Tibial nerve (tissue), 4 donors: ENCODE results near the gene SERPINB7.

Source experiments
- EP300 ChIP-seq, 2 donors: sonication (generic); formaldehyde crosslinking; IDR thresholded peaks; one replicate each; pipeline ENCODE4 v1.6.1; 2017; ENCODE audit warnings: antibody characterized with exemption in 2 of 2, mild to moderate bottlenecking in 1 of 2
- POLR2A ChIP-seq, 2 donors: fragments of 450-650 bp; IDR thresholded peaks; one replicate each; pipeline ENCODE4 v1.6.1; 2017; ENCODE audit warnings: antibody characterized with exemption in 2 of 2, mild to moderate bottlenecking in 2 of 2, moderate library complexity in 2 of 2
- TF ChIP-seq, protein P1 (sequence below), 5 experiments: fragments of 200-600 bp in 3 of 5; fragments of 450-650 bp in 2 of 5; sonication (generic) in 3 of 5; IDR thresholded peaks; one replicate each; pipeline ENCODE4 v1.5.1; 2016 to 2019; ENCODE audit warnings: antibody characterized with exemption in 5 of 5, mild to moderate bottlenecking in 3 of 5, moderate library complexity in 2 of 5

DNA sequence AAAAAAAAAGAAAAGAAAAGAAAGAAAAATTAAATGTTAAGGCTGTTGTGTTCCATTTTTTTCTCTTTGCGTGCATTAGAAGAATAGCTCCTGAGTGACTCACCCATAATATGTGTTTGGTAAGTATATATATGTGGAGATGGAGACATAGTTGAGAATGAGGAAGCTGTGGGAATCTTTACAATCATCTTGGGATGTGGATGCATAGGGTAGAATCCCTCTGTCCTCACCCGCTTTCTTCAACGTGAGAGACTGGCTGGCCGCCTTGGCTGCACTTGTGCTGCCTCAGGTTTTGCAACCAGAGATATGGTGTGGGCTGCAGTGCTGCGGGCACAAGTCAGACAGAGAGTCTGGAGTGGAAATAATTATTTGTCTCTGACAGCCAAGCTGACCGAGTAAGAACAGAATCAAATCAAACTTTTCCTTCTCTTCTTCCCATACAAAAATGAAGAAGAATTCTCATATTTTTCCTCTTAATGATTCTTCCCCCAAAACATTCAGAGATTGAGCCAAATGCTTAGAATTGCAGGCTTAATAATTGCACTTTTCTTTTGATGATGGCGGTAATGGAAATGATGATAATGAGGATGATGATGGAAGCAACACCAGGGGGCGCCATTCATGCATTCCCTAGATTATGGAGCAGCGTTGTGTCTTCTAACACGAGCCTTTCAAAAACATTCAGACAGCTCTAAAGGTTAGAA is 48.5 kb downstream of the SERPINB7 start:
- TF ChIP-seq, protein P1, sequence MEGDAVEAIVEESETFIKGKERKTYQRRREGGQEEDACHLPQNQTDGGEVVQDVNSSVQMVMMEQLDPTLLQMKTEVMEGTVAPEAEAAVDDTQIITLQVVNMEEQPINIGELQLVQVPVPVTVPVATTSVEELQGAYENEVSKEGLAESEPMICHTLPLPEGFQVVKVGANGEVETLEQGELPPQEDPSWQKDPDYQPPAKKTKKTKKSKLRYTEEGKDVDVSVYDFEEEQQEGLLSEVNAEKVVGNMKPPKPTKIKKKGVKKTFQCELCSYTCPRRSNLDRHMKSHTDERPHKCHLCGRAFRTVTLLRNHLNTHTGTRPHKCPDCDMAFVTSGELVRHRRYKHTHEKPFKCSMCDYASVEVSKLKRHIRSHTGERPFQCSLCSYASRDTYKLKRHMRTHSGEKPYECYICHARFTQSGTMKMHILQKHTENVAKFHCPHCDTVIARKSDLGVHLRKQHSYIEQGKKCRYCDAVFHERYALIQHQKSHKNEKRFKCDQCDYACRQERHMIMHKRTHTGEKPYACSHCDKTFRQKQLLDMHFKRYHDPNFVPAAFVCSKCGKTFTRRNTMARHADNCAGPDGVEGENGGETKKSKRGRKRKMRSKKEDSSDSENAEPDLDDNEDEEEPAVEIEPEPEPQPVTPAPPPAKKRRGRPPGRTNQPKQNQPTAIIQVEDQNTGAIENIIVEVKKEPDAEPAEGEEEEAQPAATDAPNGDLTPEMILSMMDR (IDR thresholded peaks at IDR 0.05) = peak in 2 of 5 experiments; percentile 10 to 25
- no peak for TF ChIP-seq POLR2A (IDR thresholded peaks at IDR 0.05)
- no peak for TF ChIP-seq EP300 (IDR thresholded peaks at IDR 0.05)
